GM21526 (cell line): ENCODE measurements around the gene SORCS2.
"Not testable (repeated sequence)": the region's sequence is repeated elsewhere in the genome, so short reads cannot be mapped to it uniquely, and the experiment has no call there.

Experiments
- ATAC-seq: cut with Tn5 transposase; IDR thresholded peaks from one replicate; pipeline ENCODE4 v1.9.1; 2021; ENCODE audit warnings: moderate library complexity; ENCODE audit not compliant: unreplicated experiment, low FRiP score

Gene SORCS2

GRCh38 chr4:7549866-7550265 lies 357.5 kb downstream of the SORCS2 start:
- ATAC-seq: no peak

GRCh38 chr4:7552466-7552865 lies 360.1 kb downstream of the SORCS2 start:
- no peak for ATAC-seq

GRCh38 chr4:7553280-7553679 lies 360.9 kb downstream of the SORCS2 start:
- no peak for ATAC-seq

- ATAC-seq: no peak
These were observed 362.6 kb downstream of the SORCS2 start for GRCh38 chr4:7554905-7555304.

- no peak for ATAC-seq
These were observed 364.2 kb downstream of the SORCS2 start for GRCh38 chr4:7556558-7556957.

- no peak for ATAC-seq
These were observed 365.1 kb downstream of the SORCS2 start for GRCh38 chr4:7557456-7557855.

GRCh38 chr4:7558436-7558835 lies 366.1 kb downstream of the SORCS2 start:
- ATAC-seq: no peak

GRCh38 chr4:7559316-7559715 lies 367.0 kb downstream of the SORCS2 start:
- ATAC-seq: no peak

GRCh38 chr4:7559741-7560395 lies 367.5 kb downstream of the SORCS2 start:
- ATAC-seq: no peak

GRCh38 chr4:7561557-7561956 lies 369.2 kb downstream of the SORCS2 start:
- no peak for ATAC-seq

GRCh38 chr4:7564242-7564641 lies 371.9 kb downstream of the SORCS2 start:
- no peak for ATAC-seq

- ATAC-seq: no peak
These were observed 373.1 kb downstream of the SORCS2 start for GRCh38 chr4:7565483-7565882.

GRCh38 chr4:7569810-7570783 lies 377.8 kb downstream of the SORCS2 start:
- ATAC-seq: no peak

- no peak for ATAC-seq
These were observed 378.7 kb downstream of the SORCS2 start for GRCh38 chr4:7571001-7571400.

- ATAC-seq: no peak
These were observed 379.4 kb downstream of the SORCS2 start for GRCh38 chr4:7571701-7572100.

GRCh38 chr4:7572894-7573293 lies 380.6 kb downstream of the SORCS2 start:
- ATAC-seq: no peak

- no peak for ATAC-seq
These were observed 381.3 kb downstream of the SORCS2 start for GRCh38 chr4:7573576-7574091.

GRCh38 chr4:7574287-7575014 lies 382.1 kb downstream of the SORCS2 start:
- ATAC-seq: no peak

- no peak for ATAC-seq
These were observed 383.1 kb downstream of the SORCS2 start for GRCh38 chr4:7575426-7575825.

GRCh38 chr4:7577361-7578039 lies 385.2 kb downstream of the SORCS2 start:
- ATAC-seq: not testable (repeated sequence)
